Measurements from ENCODE around the gene PSMB2. TPM values are rescaled to one million over a fixed set of nuclear protein-coding genes. Genes with fewer than 3 reads are reported as not detected.

PSMB2 gene
- total RNA-seq, 2 experiments from 2014 or later = 91.9 to 96.4 TPM

DNA sequence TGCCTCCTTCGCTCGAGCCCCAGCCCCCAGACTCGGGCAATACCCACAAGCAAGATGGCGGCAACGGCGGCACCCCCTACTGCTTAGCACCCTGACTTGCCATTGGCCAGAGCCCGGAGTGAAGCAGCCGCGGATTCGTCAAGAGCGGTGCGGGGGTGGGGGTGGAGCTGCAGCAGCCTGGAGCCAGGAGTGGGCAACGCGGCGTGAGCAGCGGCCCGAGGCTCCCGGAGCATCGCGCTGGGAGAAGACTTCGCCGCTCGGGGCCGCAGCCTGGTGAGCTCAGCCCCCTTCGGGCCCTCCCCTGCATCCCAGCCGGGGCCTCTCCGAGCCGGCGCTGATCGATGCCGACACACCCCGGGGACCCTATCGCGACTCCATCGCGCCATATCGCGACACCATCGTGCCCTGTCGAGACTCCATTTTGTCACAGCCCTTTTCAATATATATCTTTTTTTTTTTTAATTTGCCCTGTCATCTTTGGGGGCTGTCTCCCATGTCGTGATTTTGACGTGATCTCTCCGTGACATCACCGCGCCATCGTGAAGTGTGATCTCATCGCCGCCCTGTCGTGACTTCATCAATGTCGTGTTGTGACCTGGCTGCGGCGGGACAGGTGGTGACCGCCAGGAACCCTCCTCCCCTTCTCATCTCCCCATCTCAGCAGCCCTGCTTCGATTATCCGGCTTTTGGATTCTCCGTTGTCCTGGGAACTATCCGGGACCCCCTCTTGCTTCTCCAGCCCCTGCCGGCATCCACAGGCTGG lies 83.5 kb downstream of the PSMB2 start, which contains the start of gene NCDN:
TSS of gene NCDN (plus strand) at position 189 of the 763 bp plus-strand sequence. CDS start at position 581, 392 bp downstream.
- peak; percentile 98 for DNase-seq
- CTCF ChIA-PET = interaction anchor here (0.6 to 12.3 kb wide), 4 partner anchors 7 to 378 kb away, joined by 4 to 113 read pairs (median 10); no protein-coding TSS in a partner anchor
- H3K36me3 Mint-ChIP-seq (ENCODE audit: low read depth) = peaks cover 3% of the 10 kb centered on the region
- H3K4me3 Mint-ChIP-seq = peak within 1 kb of the TSS; percentile 95
- H3K27ac Mint-ChIP-seq = peak within 1 kb of the TSS; percentile 92
- intact Hi-C loops (cut with micrococcal nuclease) = loop anchor here (1.0 to 10.0 kb wide), 8 partner anchors 18 to 760 kb away; partner anchors contain the start of genes PSMB2, SFPQ, SMIM12 and ZMYM4
- no peaks in the 10 kb centered on the region for H3K27me3 Mint-ChIP-seq (ENCODE audit: low read depth)
- no peaks in the 10 kb centered on the region for H3K9me3 Mint-ChIP-seq
- H3K4me1 Mint-ChIP-seq (ENCODE audit: low read depth) = peaks cover 48% of the 10 kb centered on the region

DNA sequence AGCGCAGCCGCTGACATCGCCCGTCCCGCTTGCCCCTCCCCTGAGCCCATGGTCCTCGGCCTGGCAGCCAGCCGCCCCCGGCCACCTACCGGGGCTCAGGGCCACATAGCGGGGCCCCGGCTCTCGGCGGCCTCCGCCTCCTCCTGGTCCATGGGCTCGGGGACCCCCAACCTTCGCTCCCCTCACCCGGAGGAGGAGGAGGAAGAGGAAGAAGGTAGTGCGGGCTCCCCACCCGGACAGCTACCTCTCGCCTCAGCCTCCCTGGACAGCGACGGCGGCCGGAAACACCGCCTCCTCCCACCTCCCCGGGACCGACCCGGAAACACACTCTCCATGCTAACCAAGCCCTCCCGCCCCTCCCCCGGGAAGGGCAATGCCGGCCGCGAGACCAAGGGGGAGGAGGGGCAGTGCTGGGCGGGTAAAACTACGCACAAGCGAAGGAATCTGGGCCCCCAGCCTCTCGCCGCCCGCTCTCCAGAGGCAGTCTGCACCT lies 84.2 kb downstream of the PSMB2 start, which contains the start of gene KIAA0319L:
TSS of gene KIAA0319L (minus strand) at position 286 of the 493 bp plus-strand sequence. CDS start 2,912 bp downstream, outside the sequence.
- H3K4me3 Mint-ChIP-seq = peak within 1 kb of the TSS; percentile 95
- peak within 1 kb of the TSS; percentile 92 for H3K27ac Mint-ChIP-seq
- no peaks in the 10 kb centered on the region for H3K9me3 Mint-ChIP-seq
- peaks cover 44% of the 10 kb centered on the region for H3K4me1 Mint-ChIP-seq (ENCODE audit: low read depth)
- H3K36me3 Mint-ChIP-seq (ENCODE audit: low read depth) = peaks cover 8% of the 10 kb centered on the region
- no peaks in the 10 kb centered on the region for H3K27me3 Mint-ChIP-seq (ENCODE audit: low read depth)
- CTCF ChIA-PET = interaction anchor here (0.6 to 12.3 kb wide), 4 partner anchors 8 to 378 kb away, joined by 4 to 113 read pairs (median 10); no protein-coding TSS in a partner anchor
- intact Hi-C loops (cut with micrococcal nuclease) = loop anchor here (1.0 to 10.0 kb wide), 8 partner anchors 18 to 760 kb away; partner anchors contain the start of genes PSMB2, SFPQ, SMIM12 and ZMYM4
- no peak for DNase-seq

DNA sequence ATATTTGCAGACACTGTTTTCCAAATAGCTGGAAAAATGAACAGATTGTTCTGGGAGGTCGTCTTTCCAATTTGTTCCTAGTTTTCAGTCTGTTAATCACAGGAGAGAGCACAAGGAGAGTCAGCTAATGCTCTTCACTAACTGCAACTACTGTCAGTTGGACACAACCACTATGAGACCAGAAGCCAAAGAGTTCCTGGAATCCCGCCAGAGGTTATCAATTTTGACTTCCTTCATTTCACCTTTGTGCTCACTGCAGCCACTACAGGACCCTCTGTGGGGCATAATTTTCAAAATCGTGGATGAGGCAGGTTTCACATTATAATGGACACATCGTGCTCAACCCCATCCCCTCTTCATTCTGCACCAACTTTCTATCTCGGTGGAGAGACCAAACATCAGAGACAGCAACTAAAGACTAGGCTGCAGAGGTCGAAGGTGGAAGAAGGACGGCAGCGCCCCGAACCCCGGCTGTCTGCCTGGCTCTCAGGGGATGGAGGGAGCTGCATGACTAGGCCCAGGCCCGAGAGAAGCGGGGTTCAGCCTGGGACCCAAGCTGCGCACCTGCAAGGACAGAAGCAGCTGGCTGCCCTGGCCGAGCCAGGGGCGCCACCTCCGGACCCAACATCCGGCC lies 84.7 kb downstream of the PSMB2 start:
- peak overlapping the region; percentile 66 for H3K27ac Mint-ChIP-seq
- H3K9me3 Mint-ChIP-seq = no peaks in the 10 kb centered on the region
- intact Hi-C loops (cut with micrococcal nuclease) = loop anchor here (1.0 to 10.0 kb wide), 8 partner anchors 17 to 759 kb away; partner anchors contain the start of genes PSMB2, SFPQ, SMIM12 and ZMYM4
- peaks cover 43% of the 10 kb centered on the region for H3K4me1 Mint-ChIP-seq (ENCODE audit: low read depth)
- peaks cover 12% of the 10 kb centered on the region for H3K36me3 Mint-ChIP-seq (ENCODE audit: low read depth)
- peak overlapping the region; percentile 95 for H3K4me3 Mint-ChIP-seq
- no peak for DNase-seq
- CTCF ChIA-PET = interaction anchor here (0.8 to 12.3 kb wide), 8 partner anchors 8 to 105 kb away, joined by 3 to 113 read pairs (median 6); no protein-coding TSS in a partner anchor
- no peaks in the 10 kb centered on the region for H3K27me3 Mint-ChIP-seq (ENCODE audit: low read depth)

DNA sequence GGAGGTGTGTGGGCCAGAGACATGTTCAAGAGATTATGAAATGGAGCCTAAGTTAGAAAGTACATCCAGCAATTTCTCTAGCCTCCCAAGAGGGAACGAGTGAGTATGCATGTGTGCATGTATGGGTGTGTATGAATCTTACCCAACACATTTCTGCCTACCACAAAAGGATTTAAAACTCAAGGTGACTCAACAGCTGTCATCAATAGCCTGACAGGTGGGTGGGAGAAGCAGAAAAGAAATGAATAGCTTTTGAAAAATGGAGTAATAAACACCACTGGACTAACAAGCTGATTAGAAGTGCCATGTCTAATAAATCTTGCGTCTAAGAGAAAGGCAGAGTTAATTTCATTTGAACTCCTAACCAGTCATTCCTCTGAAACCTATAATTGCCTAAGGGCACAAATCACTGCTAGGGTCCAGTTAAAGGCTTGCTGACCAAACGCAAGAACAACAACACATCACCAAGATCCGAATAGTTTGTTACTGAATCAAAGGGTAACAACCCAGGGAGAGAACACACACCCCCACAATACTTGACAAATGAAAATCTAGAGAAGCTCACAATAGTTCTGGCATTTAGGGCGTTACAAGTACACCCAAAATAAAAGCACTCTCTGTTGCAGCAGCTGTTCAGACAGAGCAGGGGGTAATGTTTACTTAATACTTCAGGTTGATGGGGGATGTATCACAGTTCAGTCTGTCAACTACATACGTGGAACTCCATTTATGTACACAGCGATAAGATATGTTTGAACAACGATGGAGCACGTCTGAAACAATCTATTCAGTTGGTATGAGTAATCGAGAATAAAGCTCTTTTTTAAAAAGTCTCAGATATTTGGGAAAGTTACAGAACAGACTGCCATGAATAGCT lies 85.5 kb downstream of the PSMB2 start:
- H3K9me3 Mint-ChIP-seq = no peaks in the 10 kb centered on the region
- H3K27ac Mint-ChIP-seq = peak overlapping the region; percentile 66

DNA sequence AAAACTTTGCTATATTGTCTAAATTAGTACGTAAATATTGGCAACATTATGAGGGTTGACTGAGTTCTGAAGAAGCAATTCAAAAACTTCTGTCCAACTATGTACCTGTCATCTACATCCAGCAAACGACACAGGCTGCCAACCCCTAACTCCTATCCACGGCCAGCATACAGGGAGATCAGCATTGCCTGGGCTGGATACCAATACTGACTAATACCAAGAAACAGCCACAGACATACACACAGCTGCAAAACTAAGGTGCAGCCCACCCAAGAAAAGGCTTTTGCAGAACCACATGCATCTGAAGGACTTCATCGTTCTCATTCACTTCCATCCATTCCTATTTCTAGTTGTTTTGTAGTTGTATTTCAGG lies 86.1 kb downstream of the PSMB2 start:
- Mint-ChIP-seq H3K4me1 (ENCODE audit: low read depth) (peaks cover 40% of the 10 kb centered on the region), H3K4me3 (no peak overlapping the region), H3K36me3 (ENCODE audit: low read depth) (peaks cover 12% of the 10 kb centered on the region), H3K9me3 (no peaks in the 10 kb centered on the region), H3K27ac (no peak overlapping the region), H3K27me3 (ENCODE audit: low read depth) (no peaks in the 10 kb centered on the region)
- intact Hi-C loops (cut with micrococcal nuclease) = loop anchor here (5.0 to 10.0 kb wide), 5 partner anchors 87 to 758 kb away; partner anchors contain the start of genes PSMB2, SFPQ, SMIM12 and ZMYM4
- no peak for DNase-seq
- CTCF ChIA-PET = interaction anchor here (2.9 to 12.3 kb wide), 2 partner anchors 10 to 103 kb away, joined by 11 to 113 read pairs; no protein-coding TSS in a partner anchor

More for the DNA sequence above, 85.5 kb downstream of the PSMB2 start:
- peak overlapping the region; percentile 95 for H3K4me3 Mint-ChIP-seq
- H3K36me3 Mint-ChIP-seq (ENCODE audit: low read depth) = peaks cover 12% of the 10 kb centered on the region
- no peaks in the 10 kb centered on the region for H3K27me3 Mint-ChIP-seq (ENCODE audit: low read depth)
- CTCF ChIA-PET = interaction anchor here (0.8 to 12.3 kb wide), 7 partner anchors 9 to 104 kb away, joined by 3 to 113 read pairs (median 5); no protein-coding TSS in a partner anchor
- intact Hi-C loops (cut with micrococcal nuclease) = loop anchor here (2.0 to 10.0 kb wide), 6 partner anchors 86 to 759 kb away; partner anchors contain the start of genes PSMB2, SFPQ, SMIM12 and ZMYM4
- DNase-seq = no peak
- peaks cover 40% of the 10 kb centered on the region for H3K4me1 Mint-ChIP-seq (ENCODE audit: low read depth)

DNA sequence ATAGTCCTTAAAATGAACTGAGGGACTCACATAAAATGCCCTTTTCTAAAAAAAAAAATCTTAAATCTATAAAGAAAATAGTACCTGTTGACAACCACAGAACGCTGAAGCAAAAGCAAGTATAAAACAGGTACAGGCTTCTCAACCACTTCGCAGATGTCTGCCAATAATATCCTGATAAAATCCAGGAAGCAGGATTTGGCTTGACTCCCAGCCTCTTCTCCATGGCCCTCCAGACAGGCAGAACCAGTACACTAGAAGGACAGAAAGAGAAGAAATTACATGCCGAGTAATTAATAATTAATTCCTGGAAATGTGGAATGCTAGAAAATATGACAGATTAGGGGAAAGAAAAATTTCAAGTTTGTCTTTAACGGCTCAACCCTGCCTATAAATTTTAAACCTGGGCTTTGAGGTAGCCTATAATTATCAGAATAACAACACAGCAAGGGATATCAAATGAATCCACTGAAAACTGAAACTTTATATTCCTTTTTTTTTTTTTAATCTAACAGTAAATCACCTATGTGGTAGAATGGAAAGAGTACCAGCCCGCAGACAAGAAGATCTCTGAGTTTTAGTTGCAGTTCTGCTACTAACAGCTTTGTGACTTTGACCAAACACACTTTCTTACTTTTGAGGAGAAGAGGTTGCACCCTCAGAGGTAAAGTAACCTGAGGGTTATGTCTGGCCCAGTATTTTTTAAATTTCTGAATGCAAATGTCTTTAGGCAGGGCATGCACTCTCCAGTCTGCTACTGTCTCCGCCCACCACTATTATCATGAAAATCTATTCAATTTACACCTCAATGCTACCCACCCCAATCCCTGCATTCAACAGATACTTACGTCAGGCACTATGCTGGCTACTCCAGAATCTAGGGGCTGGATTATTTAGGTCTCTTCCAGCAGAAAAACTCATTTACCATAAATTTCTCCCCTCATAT lies 86.8 kb downstream of the PSMB2 start:
- H3K36me3 Mint-ChIP-seq (ENCODE audit: low read depth) = peaks cover 14% of the 10 kb centered on the region
- peaks cover 41% of the 10 kb centered on the region for H3K4me1 Mint-ChIP-seq (ENCODE audit: low read depth)
- H3K27ac Mint-ChIP-seq = no peak overlapping the region

DNA sequence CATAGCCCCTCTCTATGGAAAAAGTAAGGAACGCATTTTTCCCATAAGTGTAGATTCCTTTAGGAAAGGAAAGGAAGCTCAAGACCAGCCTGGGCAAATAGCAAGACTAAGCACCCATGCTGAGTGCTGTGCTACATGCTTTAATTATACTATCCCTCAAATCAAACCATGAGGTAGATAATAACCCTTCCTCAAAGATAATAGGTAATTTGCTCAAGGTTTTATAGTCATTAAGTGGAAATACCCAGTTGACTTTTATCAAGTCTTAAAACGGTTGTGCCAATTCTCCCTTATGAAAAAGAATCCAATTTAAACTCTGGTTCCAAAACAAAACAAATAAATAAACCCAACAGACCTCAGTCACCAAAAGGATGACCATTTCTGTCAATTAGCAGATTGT lies 87.5 kb downstream of the PSMB2 start:
- Mint-ChIP-seq H3K27me3 (ENCODE audit: low read depth) (no peaks in the 10 kb centered on the region), H3K4me3 (no peak overlapping the region), H3K4me1 (ENCODE audit: low read depth) (peaks cover 37% of the 10 kb centered on the region), H3K9me3 (no peaks in the 10 kb centered on the region), H3K27ac (no peak overlapping the region), H3K36me3 (ENCODE audit: low read depth) (peaks cover 14% of the 10 kb centered on the region)
- no peak for DNase-seq
- CTCF ChIA-PET = interaction anchor here (0.6 to 12.3 kb wide), 2 partner anchors 11 to 102 kb away, joined by 3 to 113 read pairs; no protein-coding TSS in a partner anchor
- intact Hi-C loops (cut with micrococcal nuclease) = loop anchor here (10.0 kb wide), 2 partner anchors 289 to 699 kb away; partner anchors contain the start of genes SMIM12 and ZMYM4

More for the DNA sequence above, 86.8 kb downstream of the PSMB2 start:
- intact Hi-C loops (cut with micrococcal nuclease) = loop anchor here (5.0 to 10.0 kb wide), 5 partner anchors 88 to 757 kb away; partner anchors contain the start of genes PSMB2, SFPQ, SMIM12 and ZMYM4
- no peak for DNase-seq
- H3K9me3 Mint-ChIP-seq = no peaks in the 10 kb centered on the region
- H3K4me3 Mint-ChIP-seq = no peak overlapping the region
- no peaks in the 10 kb centered on the region for H3K27me3 Mint-ChIP-seq (ENCODE audit: low read depth)
- CTCF ChIA-PET = interaction anchor here (12.3 kb wide), 1 partner anchor 102 kb away, joined by 113 read pairs; no protein-coding TSS in a partner anchor

Other genes starting within 250 kb of the PSMB2 start
- gene KIAA0319L, start 84.1 kb downstream of the PSMB2 start, total RNA-seq = 10 to 100 TPM; 22.6 to 24.2 TPM
- gene NCDN, start 83.7 kb downstream of the PSMB2 start, total RNA-seq = 10 to 100 TPM; 12.1 to 13.4 TPM
- under 1 TPM; 0.19 to 0.27 TPM for gene TFAP2E, start 68.2 kb downstream of the PSMB2 start, total RNA-seq
- 1 to 10 TPM; 4.0 to 5.2 TPM for gene C1orf216, start 77.4 kb upstream of the PSMB2 start, total RNA-seq
- gene CLSPN, start 128.5 kb upstream of the PSMB2 start, total RNA-seq = 10 to 100 TPM; 48.9 to 51.8 TPM
- 1 to 10 TPM; 2.0 to 3.1 TPM for gene AGO4, start 166.5 kb upstream of the PSMB2 start, total RNA-seq
- 10 to 100 TPM; 24.9 to 25.3 TPM for gene AGO1, start 241.7 kb upstream of the PSMB2 start, total RNA-seq

All from activated naive CD4-positive, alpha-beta T cell treated with anti-CD3 and anti-CD28 coated beads for 36 hours (primary cell).